Measurements from ENCODE around the gene CBX4.

DNA sequence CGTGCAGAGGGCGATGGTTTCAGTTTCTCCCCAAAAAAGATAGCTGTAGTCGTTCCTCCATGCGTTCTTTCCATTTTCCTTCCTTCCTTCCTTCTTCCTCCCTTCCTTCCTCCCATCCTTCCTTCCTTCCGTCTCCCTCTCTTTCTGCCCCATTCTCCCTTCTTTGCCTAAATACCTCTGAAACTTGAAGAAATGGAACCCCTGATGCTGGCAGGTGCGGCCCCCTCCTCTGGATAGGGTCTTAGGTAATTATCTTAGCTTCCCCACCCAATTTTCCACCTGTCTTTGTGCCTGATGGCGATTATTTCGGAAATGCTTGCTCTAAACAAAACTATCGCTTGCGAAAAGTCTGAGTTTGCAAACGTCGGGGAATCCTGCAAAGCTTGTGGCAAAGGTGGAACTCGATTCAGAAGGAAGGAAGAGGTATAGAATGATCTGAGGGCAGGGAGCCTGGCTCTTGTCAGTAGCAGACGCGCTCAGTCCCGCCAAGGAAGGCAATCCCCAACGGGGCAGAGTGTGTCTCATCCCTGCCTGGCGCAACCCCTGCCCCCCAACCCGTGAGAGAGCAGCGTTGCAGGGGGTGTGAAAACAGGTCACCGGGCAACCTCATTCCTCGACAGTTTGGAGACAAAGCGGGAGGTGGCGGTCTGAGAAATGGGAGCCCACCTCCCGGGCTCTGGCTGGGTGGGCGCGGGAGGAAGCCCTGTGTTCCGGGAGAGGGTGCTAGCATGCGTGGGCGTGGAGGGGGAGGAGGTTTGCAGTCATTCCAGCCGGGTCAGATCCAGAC is 39.5 kb downstream of the CBX4 start:
- TF ChIP-seq TCF12 (IDR thresholded peaks at IDR 0.05) (no peak), POLR2AphosphoS5 (IDR thresholded peaks at IDR 0.05; ENCODE audit: low read depth, low read length) (no peak), TEAD4 (IDR thresholded peaks at IDR 0.05; ENCODE audit: borderline replicate concordance, insufficient read depth) (no peak)
- TF ChIP-seq, protein P1, sequence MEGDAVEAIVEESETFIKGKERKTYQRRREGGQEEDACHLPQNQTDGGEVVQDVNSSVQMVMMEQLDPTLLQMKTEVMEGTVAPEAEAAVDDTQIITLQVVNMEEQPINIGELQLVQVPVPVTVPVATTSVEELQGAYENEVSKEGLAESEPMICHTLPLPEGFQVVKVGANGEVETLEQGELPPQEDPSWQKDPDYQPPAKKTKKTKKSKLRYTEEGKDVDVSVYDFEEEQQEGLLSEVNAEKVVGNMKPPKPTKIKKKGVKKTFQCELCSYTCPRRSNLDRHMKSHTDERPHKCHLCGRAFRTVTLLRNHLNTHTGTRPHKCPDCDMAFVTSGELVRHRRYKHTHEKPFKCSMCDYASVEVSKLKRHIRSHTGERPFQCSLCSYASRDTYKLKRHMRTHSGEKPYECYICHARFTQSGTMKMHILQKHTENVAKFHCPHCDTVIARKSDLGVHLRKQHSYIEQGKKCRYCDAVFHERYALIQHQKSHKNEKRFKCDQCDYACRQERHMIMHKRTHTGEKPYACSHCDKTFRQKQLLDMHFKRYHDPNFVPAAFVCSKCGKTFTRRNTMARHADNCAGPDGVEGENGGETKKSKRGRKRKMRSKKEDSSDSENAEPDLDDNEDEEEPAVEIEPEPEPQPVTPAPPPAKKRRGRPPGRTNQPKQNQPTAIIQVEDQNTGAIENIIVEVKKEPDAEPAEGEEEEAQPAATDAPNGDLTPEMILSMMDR (IDR thresholded peaks at IDR 0.05), result no peak

Data from SK-N-SH (cell line).